Peyer's patch (tissue), 4 donors: ENCODE data around the gene HTRA3.

ENCODE experiments used
- CTCF ChIP-seq, 6 experiments: fragments of 450-650 bp in 4 of 6; fragments of 200-600 bp in 2 of 6; sonication (generic) in 1 of 6; IDR thresholded peaks; one replicate each; pipeline ENCODE4 v1.5.1; 2017 to 2019; ENCODE audit warnings: antibody characterized with exemption in 6 of 6, mild to moderate bottlenecking in 3 of 6, moderate library complexity in 1 of 6
- POLR2A ChIP-seq, 2 donors: fragments of 450-650 bp; IDR thresholded peaks; one replicate each; pipeline ENCODE4 v1.5.1; 2017; ENCODE audit warnings: antibody characterized with exemption in 2 of 2, mild to moderate bottlenecking in 2 of 2, moderate library complexity in 2 of 2

GRCh38 chr4:8332891-8333331 lies 63.4 kb downstream of the HTRA3 start:
- TF ChIP-seq CTCF (IDR thresholded peaks at IDR 0.05), result no peak
- TF ChIP-seq POLR2A (IDR thresholded peaks at IDR 0.05), result no peak
